HG02642 (cell line): ENCODE data around the gene TMEM169.
"Not testable (repeated sequence)": the region's sequence is repeated elsewhere in the genome, so short reads cannot be mapped to it uniquely, and the experiment has no call there.

ENCODE experiments used
- ATAC-seq: cut with Tn5 transposase; IDR thresholded peaks from one replicate; pipeline ENCODE4 v1.9.1; 2021; ENCODE audit warnings: mild to moderate bottlenecking; ENCODE audit not compliant: unreplicated experiment, poor library complexity

TMEM169 gene

GRCh38 chr2:216126943-216127342, 45.2 kb downstream of the TMEM169 start:
- ATAC-seq = no peak

- ATAC-seq = no peak
Observed at GRCh38 chr2:216130346-216130971, 48.7 kb downstream of the TMEM169 start.

GRCh38 chr2:216131175-216131926, 49.6 kb downstream of the TMEM169 start:
- no peak for ATAC-seq

GRCh38 chr2:216132585-216132984, 50.9 kb downstream of the TMEM169 start:
- no peak for ATAC-seq

GRCh38 chr2:216133397-216133796, 51.7 kb downstream of the TMEM169 start:
- no peak for ATAC-seq

GRCh38 chr2:216134958-216135541, 53.3 kb downstream of the TMEM169 start:
- no peak for ATAC-seq

GRCh38 chr2:216139884-216140283, 58.2 kb downstream of the TMEM169 start:
- ATAC-seq = no peak

- ATAC-seq = not testable (repeated sequence)
Observed at GRCh38 chr2:216141516-216141915, 59.8 kb downstream of the TMEM169 start.

- ATAC-seq = peak; percentile 97
Observed at GRCh38 chr2:216142540-216142939, 60.8 kb downstream of the TMEM169 start.

GRCh38 chr2:216144372-216144771, 62.7 kb downstream of the TMEM169 start:
- ATAC-seq = no peak

GRCh38 chr2:216144857-216145256, 63.1 kb downstream of the TMEM169 start:
- ATAC-seq = no peak

GRCh38 chr2:216146573-216146972, 64.9 kb downstream of the TMEM169 start:
- ATAC-seq = no peak

GRCh38 chr2:216147172-216148131, 65.7 kb downstream of the TMEM169 start:
- ATAC-seq = no peak

- ATAC-seq = no peak
Observed at GRCh38 chr2:216148983-216149382, 67.3 kb downstream of the TMEM169 start.

GRCh38 chr2:216149741-216150140, 68.0 kb downstream of the TMEM169 start:
- ATAC-seq = no peak

- ATAC-seq = no peak
Observed at GRCh38 chr2:216151313-216152025, 69.8 kb downstream of the TMEM169 start.
